ENCODE data around the gene SLC38A9. TPM values are rescaled to one million over a fixed set of nuclear protein-coding genes. Genes with fewer than 3 reads are reported as not detected.

The SLC38A9 gene
- total and polyA plus RNA-seq, 2 of the 8 experiments (the other 6 are each of a cell fraction or from before 2014, with no cell fraction given), result 29.2 to 43.7 TPM

DNA sequence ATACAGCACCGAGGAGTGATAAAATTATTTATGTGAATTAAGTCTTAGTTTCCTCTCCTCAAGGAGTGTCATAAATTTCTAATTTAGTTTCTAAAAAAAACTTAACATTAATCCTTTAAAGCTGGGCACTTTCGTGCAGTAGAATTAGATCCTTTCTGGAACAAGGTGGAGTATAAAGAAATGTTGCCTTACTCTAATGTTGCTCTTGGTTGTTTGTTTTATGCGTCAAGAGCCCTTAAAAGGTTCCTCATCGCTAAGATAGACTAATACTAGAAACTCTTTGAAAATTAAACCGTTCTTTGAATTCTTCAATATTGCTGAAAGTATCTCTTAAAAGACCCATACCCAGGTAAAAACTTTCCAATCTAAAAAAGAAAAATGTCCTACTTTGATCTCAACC is 93.8 kb downstream of the SLC38A9 start (continued):
- TF ChIP-seq, protein P1, sequence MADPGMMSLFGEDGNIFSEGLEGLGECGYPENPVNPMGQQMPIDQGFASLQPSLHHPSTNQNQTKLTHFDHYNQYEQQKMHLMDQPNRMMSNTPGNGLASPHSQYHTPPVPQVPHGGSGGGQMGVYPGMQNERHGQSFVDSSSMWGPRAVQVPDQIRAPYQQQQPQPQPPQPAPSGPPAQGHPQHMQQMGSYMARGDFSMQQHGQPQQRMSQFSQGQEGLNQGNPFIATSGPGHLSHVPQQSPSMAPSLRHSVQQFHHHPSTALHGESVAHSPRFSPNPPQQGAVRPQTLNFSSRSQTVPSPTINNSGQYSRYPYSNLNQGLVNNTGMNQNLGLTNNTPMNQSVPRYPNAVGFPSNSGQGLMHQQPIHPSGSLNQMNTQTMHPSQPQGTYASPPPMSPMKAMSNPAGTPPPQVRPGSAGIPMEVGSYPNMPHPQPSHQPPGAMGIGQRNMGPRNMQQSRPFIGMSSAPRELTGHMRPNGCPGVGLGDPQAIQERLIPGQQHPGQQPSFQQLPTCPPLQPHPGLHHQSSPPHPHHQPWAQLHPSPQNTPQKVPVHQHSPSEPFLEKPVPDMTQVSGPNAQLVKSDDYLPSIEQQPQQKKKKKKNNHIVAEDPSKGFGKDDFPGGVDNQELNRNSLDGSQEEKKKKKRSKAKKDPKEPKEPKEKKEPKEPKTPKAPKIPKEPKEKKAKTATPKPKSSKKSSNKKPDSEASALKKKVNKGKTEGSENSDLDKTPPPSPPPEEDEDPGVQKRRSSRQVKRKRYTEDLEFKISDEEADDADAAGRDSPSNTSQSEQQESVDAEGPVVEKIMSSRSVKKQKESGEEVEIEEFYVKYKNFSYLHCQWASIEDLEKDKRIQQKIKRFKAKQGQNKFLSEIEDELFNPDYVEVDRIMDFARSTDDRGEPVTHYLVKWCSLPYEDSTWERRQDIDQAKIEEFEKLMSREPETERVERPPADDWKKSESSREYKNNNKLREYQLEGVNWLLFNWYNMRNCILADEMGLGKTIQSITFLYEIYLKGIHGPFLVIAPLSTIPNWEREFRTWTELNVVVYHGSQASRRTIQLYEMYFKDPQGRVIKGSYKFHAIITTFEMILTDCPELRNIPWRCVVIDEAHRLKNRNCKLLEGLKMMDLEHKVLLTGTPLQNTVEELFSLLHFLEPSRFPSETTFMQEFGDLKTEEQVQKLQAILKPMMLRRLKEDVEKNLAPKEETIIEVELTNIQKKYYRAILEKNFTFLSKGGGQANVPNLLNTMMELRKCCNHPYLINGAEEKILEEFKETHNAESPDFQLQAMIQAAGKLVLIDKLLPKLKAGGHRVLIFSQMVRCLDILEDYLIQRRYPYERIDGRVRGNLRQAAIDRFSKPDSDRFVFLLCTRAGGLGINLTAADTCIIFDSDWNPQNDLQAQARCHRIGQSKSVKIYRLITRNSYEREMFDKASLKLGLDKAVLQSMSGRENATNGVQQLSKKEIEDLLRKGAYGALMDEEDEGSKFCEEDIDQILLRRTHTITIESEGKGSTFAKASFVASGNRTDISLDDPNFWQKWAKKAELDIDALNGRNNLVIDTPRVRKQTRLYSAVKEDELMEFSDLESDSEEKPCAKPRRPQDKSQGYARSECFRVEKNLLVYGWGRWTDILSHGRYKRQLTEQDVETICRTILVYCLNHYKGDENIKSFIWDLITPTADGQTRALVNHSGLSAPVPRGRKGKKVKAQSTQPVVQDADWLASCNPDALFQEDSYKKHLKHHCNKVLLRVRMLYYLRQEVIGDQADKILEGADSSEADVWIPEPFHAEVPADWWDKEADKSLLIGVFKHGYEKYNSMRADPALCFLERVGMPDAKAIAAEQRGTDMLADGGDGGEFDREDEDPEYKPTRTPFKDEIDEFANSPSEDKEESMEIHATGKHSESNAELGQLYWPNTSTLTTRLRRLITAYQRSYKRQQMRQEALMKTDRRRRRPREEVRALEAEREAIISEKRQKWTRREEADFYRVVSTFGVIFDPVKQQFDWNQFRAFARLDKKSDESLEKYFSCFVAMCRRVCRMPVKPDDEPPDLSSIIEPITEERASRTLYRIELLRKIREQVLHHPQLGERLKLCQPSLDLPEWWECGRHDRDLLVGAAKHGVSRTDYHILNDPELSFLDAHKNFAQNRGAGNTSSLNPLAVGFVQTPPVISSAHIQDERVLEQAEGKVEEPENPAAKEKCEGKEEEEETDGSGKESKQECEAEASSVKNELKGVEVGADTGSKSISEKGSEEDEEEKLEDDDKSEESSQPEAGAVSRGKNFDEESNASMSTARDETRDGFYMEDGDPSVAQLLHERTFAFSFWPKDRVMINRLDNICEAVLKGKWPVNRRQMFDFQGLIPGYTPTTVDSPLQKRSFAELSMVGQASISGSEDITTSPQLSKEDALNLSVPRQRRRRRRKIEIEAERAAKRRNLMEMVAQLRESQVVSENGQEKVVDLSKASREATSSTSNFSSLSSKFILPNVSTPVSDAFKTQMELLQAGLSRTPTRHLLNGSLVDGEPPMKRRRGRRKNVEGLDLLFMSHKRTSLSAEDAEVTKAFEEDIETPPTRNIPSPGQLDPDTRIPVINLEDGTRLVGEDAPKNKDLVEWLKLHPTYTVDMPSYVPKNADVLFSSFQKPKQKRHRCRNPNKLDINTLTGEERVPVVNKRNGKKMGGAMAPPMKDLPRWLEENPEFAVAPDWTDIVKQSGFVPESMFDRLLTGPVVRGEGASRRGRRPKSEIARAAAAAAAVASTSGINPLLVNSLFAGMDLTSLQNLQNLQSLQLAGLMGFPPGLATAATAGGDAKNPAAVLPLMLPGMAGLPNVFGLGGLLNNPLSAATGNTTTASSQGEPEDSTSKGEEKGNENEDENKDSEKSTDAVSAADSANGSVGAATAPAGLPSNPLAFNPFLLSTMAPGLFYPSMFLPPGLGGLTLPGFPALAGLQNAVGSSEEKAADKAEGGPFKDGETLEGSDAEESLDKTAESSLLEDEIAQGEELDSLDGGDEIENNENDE (IDR thresholded peaks at IDR 0.05; ENCODE audit: insufficient replicate concordance, low read length), result no peak
- no peak for TF ChIP-seq SIN3A (conservative IDR thresholded peaks at IDR 0.05 in 1 of 2, IDR thresholded peaks at IDR 0.05 in 1 of 2; ENCODE audit: low read depth in 1 of 2, low read length in 2 of 2)
- no peak for TF ChIP-seq EGR1 (IDR thresholded peaks at IDR 0.05; ENCODE audit: borderline replicate concordance, low read depth, low read length)
- TF ChIP-seq CHD1 (IDR thresholded peaks at IDR 0.05; ENCODE audit: low read depth, low read length), result no peak
- TF ChIP-seq KDM1A (IDR thresholded peaks at IDR 0.05; ENCODE audit: borderline replicate concordance, low read length), result no peak
- TF ChIP-seq SRF (IDR thresholded peaks at IDR 0.05; ENCODE audit: low read depth, low read length), result no peak
- no peak for TF ChIP-seq RXRA (IDR thresholded peaks at IDR 0.05; ENCODE audit: insufficient read depth, low read depth, low read length)
- no peak for TF ChIP-seq KDM5A (IDR thresholded peaks at IDR 0.05; ENCODE audit: low read length)
- TF ChIP-seq POLR2A (IDR thresholded peaks at IDR 0.05; ENCODE audit: control extremely low read depth in 1 of 2, low read depth in 2 of 2, low read length in 2 of 2), result no peak
- TF ChIP-seq CBX8 (IDR thresholded peaks at IDR 0.05; ENCODE audit: borderline replicate concordance, low read depth, low read length), result no peak

All from H1 (cell line).